SK-N-SH treated with all-trans-retinoic acid at 6 μM for 48 hours (cell line): Measurements from ENCODE around the gene BTAF1.

Experiments used
- ATAC-seq: fragments of 200-7000 bp; cut with Tn5 transposase; 3 replicates; pipeline ENCODE4 v1.9.1; 2020; ENCODE audit warnings: mild to moderate bottlenecking, moderate library complexity
- ARNTL ChIP-seq: fragments of 450-650 bp; formaldehyde crosslinking; IDR thresholded peaks from 2 replicates; pipeline ENCODE4 v1.5.0; 2020; ENCODE audit warnings: low read depth, mild to moderate bottlenecking, moderate library complexity, borderline replicate concordance
- BACH2 ChIP-seq: fragments of 250-450 bp; sonication (Bioruptor Pico); IDR thresholded peaks from 2 replicates; pipeline ENCODE4 v1.9.0; 2021; ENCODE audit warnings: mild to moderate bottlenecking, borderline replicate concordance
- CSDC2 ChIP-seq: fragments of 250-450 bp; sonication (Bioruptor Pico); IDR thresholded peaks from 2 replicates; pipeline ENCODE4 v1.5.0; 2020; ENCODE audit warnings: mild to moderate bottlenecking, moderate library complexity
- ESRRG ChIP-seq: fragments of 250-450 bp; sonication (Bioruptor Pico); IDR thresholded peaks from 2 replicates; pipeline ENCODE4 v1.6.1; 2021; ENCODE audit warnings: mild to moderate bottlenecking
- ISL1 ChIP-seq: fragments of 250-450 bp; sonication (Bioruptor Pico); IDR thresholded peaks from 2 replicates; pipeline ENCODE4 v2.1.2; 2022; ENCODE audit warnings: mild to moderate bottlenecking, moderate library complexity
- OSR1 ChIP-seq: fragments of 250-450 bp; sonication (Bioruptor Pico); IDR thresholded peaks from 2 replicates; pipeline ENCODE4 v1.8.0; 2022; ENCODE audit warnings: moderate library complexity, mild to moderate bottlenecking, inconsistent platforms
- PPARA ChIP-seq: fragments of 250-450 bp; sonication (Bioruptor Pico); IDR thresholded peaks from 2 replicates; pipeline ENCODE4 v1.5.0; 2020; ENCODE audit warnings: mild to moderate bottlenecking, borderline replicate concordance
- RARB ChIP-seq: fragments of 250-450 bp; sonication (Bioruptor Pico); IDR thresholded peaks from 2 replicates; pipeline ENCODE4 v1.8.0; 2021; ENCODE audit warnings: mild to moderate bottlenecking, moderate library complexity
- SNAI2 ChIP-seq: fragments of 250-450 bp; sonication (Bioruptor Pico); IDR thresholded peaks from 2 replicates; pipeline ENCODE4 v1.5.0; 2020; ENCODE audit warnings: mild to moderate bottlenecking, moderate library complexity
- TCF4 ChIP-seq: fragments of 250-450 bp; sonication (Bioruptor Pico); IDR thresholded peaks from 2 replicates; pipeline ENCODE4 v1.8.0; 2021; ENCODE audit warnings: mild to moderate bottlenecking, moderate library complexity, borderline replicate concordance
- TOX ChIP-seq: fragments of 250-450 bp; sonication (Bioruptor Pico); IDR thresholded peaks from 2 replicates; pipeline ENCODE4 v1.8.0; 2021; ENCODE audit warnings: mild to moderate bottlenecking, moderate library complexity, borderline replicate concordance
- ZC3H10 ChIP-seq: fragments of 250-450 bp; sonication (Bioruptor Pico); IDR thresholded peaks from 2 replicates; pipeline ENCODE4 v1.5.1; 2021; ENCODE audit warnings: mild to moderate bottlenecking, moderate library complexity
- ZFP3 ChIP-seq: fragments of 250-450 bp; sonication (Bioruptor Pico); IDR thresholded peaks from 2 replicates; pipeline ENCODE4 v1.5.0; 2020; ENCODE audit warnings: mild to moderate bottlenecking, moderate library complexity
- ZFP30 ChIP-seq: fragments of 450-650 bp; formaldehyde crosslinking; IDR thresholded peaks from 2 replicates; pipeline ENCODE4 v1.5.0; 2022; ENCODE audit warnings: mild to moderate bottlenecking, moderate library complexity
- ZNF565 ChIP-seq: fragments of 450-650 bp; formaldehyde crosslinking; conservative IDR thresholded peaks from 2 replicates; pipeline ENCODE4 v1.5.0; 2020; ENCODE audit warnings: low read depth, mild to moderate bottlenecking, moderate library complexity
- ZNF8 ChIP-seq: fragments of 450-650 bp; formaldehyde crosslinking; IDR thresholded peaks from 2 replicates; pipeline ENCODE4 v1.5.0; 2020; ENCODE audit warnings: mild to moderate bottlenecking, moderate library complexity
- TF ChIP-seq, protein P1 (sequence below): fragments of 250-450 bp; sonication (Bioruptor Pico); IDR thresholded peaks from 2 replicates; pipeline ENCODE4 v1.8.0; 2020; ENCODE audit warnings: mild to moderate bottlenecking, moderate library complexity, borderline replicate concordance
- TF ChIP-seq, protein P2 (sequence below): fragments of 250-450 bp; sonication (Bioruptor Pico); IDR thresholded peaks from 2 replicates; pipeline ENCODE4 v1.8.0; 2021; ENCODE audit warnings: low read depth, mild to moderate bottlenecking, moderate library complexity, borderline replicate concordance
- TF ChIP-seq, protein P3 (sequence below): fragments of 250-450 bp; sonication (Bioruptor Pico); IDR thresholded peaks from 2 replicates; pipeline ENCODE4 v1.5.0; 2020; ENCODE audit warnings: mild to moderate bottlenecking, moderate library complexity
- TF ChIP-seq, protein P4 (sequence below): fragments of 250-450 bp; sonication (Bioruptor Pico); IDR thresholded peaks from 2 replicates; pipeline ENCODE4 v1.5.1; 2020; ENCODE audit warnings: low read depth, mild to moderate bottlenecking, moderate library complexity
- TF ChIP-seq, protein P5 (sequence below): fragments of 250-450 bp; sonication (Bioruptor Pico); IDR thresholded peaks from 2 replicates; pipeline ENCODE4 v1.5.1; 2021; ENCODE audit warnings: mild to moderate bottlenecking, moderate library complexity

Gene BTAF1

DNA sequence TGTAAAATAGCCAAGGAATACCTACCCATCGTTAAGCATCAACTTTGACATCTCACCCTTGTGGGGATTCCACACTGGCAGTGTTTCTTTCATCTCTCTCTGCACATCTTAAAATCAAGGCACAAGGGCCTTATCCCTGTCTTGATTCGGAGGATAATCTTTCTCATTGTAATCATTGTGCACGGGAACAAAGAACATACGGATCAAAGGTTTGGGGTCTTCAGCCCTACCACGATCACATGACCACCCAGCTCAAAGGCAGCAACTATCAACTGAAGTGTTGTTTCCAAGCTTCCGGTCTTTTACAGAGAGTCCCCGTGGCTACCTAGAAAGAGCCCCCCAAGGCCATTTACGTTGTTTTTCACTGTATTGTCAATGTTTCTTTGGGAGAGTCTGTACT, 26.1 kb upstream of the BTAF1 start:
- ATAC-seq: no peak
- TF ChIP-seq SNAI2 (CRISPR knock-in tag) (no peak), CSDC2 (CRISPR knock-in tag) (no peak), ZFP30 (CRISPR knock-in tag) (no peak), ISL1 (CRISPR knock-in tag) (no peak), TOX (CRISPR knock-in tag) (no peak), TCF4 (CRISPR knock-in tag) (no peak), BACH2 (CRISPR knock-in tag) (no peak), OSR1 (CRISPR knock-in tag) (no peak), PPARA (CRISPR knock-in tag) (no peak), ZNF8 (no peak), RARB (CRISPR knock-in tag) (no peak), ESRRG (CRISPR knock-in tag) (no peak)
- TF ChIP-seq, protein P1, sequence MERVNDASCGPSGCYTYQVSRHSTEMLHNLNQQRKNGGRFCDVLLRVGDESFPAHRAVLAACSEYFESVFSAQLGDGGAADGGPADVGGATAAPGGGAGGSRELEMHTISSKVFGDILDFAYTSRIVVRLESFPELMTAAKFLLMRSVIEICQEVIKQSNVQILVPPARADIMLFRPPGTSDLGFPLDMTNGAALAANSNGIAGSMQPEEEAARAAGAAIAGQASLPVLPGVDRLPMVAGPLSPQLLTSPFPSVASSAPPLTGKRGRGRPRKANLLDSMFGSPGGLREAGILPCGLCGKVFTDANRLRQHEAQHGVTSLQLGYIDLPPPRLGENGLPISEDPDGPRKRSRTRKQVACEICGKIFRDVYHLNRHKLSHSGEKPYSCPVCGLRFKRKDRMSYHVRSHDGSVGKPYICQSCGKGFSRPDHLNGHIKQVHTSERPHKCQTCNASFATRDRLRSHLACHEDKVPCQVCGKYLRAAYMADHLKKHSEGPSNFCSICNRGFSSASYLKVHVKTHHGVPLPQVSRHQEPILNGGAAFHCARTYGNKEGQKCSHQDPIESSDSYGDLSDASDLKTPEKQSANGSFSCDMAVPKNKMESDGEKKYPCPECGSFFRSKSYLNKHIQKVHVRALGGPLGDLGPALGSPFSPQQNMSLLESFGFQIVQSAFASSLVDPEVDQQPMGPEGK (CRISPR knock-in tag): no peak
- TF ChIP-seq, protein P2, sequence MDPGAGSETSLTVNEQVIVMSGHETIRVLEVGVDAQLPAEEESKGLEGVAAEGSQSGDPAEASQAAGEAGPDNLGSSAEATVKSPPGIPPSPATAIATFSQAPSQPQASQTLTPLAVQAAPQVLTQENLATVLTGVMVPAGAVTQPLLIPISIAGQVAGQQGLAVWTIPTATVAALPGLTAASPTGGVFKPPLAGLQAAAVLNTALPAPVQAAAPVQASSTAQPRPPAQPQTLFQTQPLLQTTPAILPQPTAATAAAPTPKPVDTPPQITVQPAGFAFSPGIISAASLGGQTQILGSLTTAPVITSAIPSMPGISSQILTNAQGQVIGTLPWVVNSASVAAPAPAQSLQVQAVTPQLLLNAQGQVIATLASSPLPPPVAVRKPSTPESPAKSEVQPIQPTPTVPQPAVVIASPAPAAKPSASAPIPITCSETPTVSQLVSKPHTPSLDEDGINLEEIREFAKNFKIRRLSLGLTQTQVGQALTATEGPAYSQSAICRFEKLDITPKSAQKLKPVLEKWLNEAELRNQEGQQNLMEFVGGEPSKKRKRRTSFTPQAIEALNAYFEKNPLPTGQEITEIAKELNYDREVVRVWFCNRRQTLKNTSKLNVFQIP (CRISPR knock-in tag): no peak
- TF ChIP-seq, protein P3, sequence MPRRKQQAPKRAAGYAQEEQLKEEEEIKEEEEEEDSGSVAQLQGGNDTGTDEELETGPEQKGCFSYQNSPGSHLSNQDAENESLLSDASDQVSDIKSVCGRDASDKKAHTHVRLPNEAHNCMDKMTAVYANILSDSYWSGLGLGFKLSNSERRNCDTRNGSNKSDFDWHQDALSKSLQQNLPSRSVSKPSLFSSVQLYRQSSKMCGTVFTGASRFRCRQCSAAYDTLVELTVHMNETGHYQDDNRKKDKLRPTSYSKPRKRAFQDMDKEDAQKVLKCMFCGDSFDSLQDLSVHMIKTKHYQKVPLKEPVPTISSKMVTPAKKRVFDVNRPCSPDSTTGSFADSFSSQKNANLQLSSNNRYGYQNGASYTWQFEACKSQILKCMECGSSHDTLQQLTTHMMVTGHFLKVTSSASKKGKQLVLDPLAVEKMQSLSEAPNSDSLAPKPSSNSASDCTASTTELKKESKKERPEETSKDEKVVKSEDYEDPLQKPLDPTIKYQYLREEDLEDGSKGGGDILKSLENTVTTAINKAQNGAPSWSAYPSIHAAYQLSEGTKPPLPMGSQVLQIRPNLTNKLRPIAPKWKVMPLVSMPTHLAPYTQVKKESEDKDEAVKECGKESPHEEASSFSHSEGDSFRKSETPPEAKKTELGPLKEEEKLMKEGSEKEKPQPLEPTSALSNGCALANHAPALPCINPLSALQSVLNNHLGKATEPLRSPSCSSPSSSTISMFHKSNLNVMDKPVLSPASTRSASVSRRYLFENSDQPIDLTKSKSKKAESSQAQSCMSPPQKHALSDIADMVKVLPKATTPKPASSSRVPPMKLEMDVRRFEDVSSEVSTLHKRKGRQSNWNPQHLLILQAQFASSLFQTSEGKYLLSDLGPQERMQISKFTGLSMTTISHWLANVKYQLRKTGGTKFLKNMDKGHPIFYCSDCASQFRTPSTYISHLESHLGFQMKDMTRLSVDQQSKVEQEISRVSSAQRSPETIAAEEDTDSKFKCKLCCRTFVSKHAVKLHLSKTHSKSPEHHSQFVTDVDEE (CRISPR knock-in tag): no peak
- TF ChIP-seq, protein P4, sequence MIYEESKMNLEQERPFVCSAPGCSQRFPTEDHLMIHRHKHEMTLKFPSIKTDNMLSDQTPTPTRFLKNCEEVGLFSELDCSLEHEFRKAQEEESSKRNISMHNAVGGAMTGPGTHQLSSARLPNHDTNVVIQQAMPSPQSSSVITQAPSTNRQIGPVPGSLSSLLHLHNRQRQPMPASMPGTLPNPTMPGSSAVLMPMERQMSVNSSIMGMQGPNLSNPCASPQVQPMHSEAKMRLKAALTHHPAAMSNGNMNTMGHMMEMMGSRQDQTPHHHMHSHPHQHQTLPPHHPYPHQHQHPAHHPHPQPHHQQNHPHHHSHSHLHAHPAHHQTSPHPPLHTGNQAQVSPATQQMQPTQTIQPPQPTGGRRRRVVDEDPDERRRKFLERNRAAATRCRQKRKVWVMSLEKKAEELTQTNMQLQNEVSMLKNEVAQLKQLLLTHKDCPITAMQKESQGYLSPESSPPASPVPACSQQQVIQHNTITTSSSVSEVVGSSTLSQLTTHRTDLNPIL (CRISPR knock-in tag): no peak

DNA sequence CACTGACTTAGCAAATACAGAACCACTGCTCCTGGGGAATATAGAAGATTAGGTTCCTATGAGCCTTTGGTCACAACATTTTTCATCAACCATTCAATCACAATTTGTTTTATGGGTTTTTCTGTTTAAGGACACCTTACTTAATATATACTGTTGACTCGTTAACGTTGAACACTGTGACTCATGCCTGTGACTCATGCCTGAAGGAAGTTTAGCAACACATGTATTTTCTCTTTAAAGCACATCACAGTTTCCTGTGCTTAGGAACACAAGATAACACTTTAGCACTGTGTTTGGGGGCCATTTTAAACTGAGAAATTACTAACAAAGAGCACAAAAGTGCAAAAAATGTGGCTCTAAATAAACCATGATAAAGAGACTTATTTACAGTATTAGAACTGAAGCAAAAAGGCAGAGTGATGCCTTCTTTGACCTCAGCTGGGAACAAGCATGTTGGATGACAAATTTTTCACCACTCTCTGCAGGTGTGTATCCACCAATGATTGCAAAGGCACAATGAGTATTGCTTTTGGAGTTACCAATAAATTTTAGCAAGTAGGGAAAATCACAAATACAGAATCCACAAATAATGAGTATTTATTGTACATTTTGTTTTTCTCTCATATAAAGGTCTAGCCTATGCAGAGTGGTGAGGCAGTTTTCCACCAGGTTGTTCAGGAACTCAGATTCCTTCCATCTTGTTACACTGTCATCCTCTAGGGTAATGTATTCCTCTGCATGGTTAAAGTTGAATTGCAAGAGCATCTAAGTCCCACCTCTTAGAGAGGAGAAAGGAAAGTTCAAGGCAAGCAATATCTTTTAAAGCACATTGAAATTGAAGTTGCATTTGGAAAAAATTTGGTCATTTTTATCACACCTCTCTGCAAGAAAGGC, 21.5 kb upstream of the BTAF1 start:
- ATAC-seq: peak; percentile 97
- no peak for TF ChIP-seq ISL1 (CRISPR knock-in tag)
- TF ChIP-seq TOX (CRISPR knock-in tag): no peak
- no peak for TF ChIP-seq RARB (CRISPR knock-in tag)
- no peak for TF ChIP-seq ZNF8
- TF ChIP-seq, protein P3 (CRISPR knock-in tag): no peak
- no peak for TF ChIP-seq PPARA (CRISPR knock-in tag)
- TF ChIP-seq TCF4 (CRISPR knock-in tag): no peak
- no peak for TF ChIP-seq ARNTL (CRISPR knock-in tag)
- TF ChIP-seq ZFP3 (CRISPR knock-in tag): no peak
- TF ChIP-seq ZC3H10: no peak
- no peak for TF ChIP-seq BACH2 (CRISPR knock-in tag)
- TF ChIP-seq, protein P5, sequence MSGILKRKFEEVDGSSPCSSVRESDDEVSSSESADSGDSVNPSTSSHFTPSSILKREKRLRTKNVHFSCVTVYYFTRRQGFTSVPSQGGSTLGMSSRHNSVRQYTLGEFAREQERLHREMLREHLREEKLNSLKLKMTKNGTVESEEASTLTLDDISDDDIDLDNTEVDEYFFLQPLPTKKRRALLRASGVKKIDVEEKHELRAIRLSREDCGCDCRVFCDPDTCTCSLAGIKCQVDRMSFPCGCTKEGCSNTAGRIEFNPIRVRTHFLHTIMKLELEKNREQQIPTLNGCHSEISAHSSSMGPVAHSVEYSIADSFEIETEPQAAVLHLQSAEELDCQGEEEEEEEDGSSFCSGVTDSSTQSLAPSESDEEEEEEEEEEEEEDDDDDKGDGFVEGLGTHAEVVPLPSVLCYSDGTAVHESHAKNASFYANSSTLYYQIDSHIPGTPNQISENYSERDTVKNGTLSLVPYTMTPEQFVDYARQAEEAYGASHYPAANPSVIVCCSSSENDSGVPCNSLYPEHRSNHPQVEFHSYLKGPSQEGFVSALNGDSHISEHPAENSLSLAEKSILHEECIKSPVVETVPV (CRISPR knock-in tag): no peak
- TF ChIP-seq, protein P1 (CRISPR knock-in tag): no peak
- TF ChIP-seq ESRRG (CRISPR knock-in tag): no peak
- no peak for TF ChIP-seq CSDC2 (CRISPR knock-in tag)
- TF ChIP-seq ZNF565 (CRISPR knock-in tag): no peak
- TF ChIP-seq OSR1 (CRISPR knock-in tag): no peak
